B cell (primary cell): Measurements from ENCODE around the gene USP36. TPM values are rescaled to one million over a fixed set of nuclear protein-coding genes. Genes with fewer than 3 reads are reported as not detected.

ENCODE experiments used
- ATAC-seq: fragments of 200-7000 bp; cut with Tn5 transposase; one replicate; pipeline ENCODE4 v1.10.0; 2021; ENCODE audit warnings: low read depth, mild to moderate bottlenecking, moderate number of reproducible peaks, moderate library complexity
- CTCF ChIA-PET: fragments of 350-600 bp; sonication (Branson Sonifier 250); formaldehyde crosslinking; loops from one replicate; lab custom pipeline; 2021; ENCODE audit warnings: antibody characterized with exemption, inconsistent platforms; lab: Charles Lee
- POLR2A ChIA-PET: fragments of 350-600 bp; sonication (Branson Sonifier 250); formaldehyde crosslinking; loops from one replicate; lab custom pipeline; 2021; ENCODE audit warnings: antibody characterized with exemption; lab: Charles Lee
- DNase-seq: peaks from one replicate; pipeline ENCODE4 v3.0.0; 2013
- H2AFZ ChIP-seq: 2 replicates; pipeline ENCODE4 v1.6.1; 2012; ENCODE audit warnings: mild to moderate bottlenecking, low read depth, low read length; ENCODE audit not compliant: insufficient read depth, poor library complexity, severe bottlenecking
- H3K27ac ChIP-seq, 2 donors: 1 replicate in 1 of 2; 2 replicates in 1 of 2; pipeline ENCODE4 v1.5.1; 2012 to 2013; ENCODE audit warnings: low read length in 2 of 2, mild to moderate bottlenecking in 2 of 2, moderate library complexity in 1 of 2
- H3K27me3 ChIP-seq, 4 experiments: fragments of 200-600 bp in 1 of 4; sonication (generic) in 1 of 4; replicated peaks in 1 of 4; 1 replicate in 2 of 4; 2 replicates in 2 of 4; pipeline versions ENCODE4 v1.6.1 to v1.7.0; 2013 to 2016; ENCODE audit warnings: low read length in 3 of 4, mild to moderate bottlenecking in 2 of 4, mixed read lengths in 1 of 4, moderate library complexity in 1 of 4; ENCODE audit not compliant: insufficient read depth in 4 of 4, control insufficient read depth in 3 of 4; ENCODE audit errors: control extremely low read depth in 1 of 4
- H3K36me3 ChIP-seq, 2 experiments: replicated peaks in 1 of 2; 1 replicate in 1 of 2; 2 replicates in 1 of 2; pipeline versions ENCODE4 v1.6.1 to v1.7.1; 2013; ENCODE audit warnings: low read length in 1 of 2; ENCODE audit not compliant: insufficient read depth in 2 of 2, control insufficient read depth in 1 of 2; ENCODE audit errors: control extremely low read depth in 1 of 2, extremely low read depth in 1 of 2
- H3K4me1 ChIP-seq, 2 donors: fragments of 200-600 bp in 1 of 2; sonication (generic) in 1 of 2; 1 replicate in 1 of 2; 2 replicates in 1 of 2; pipeline versions ENCODE4 v1.5.1 to v1.6.1; 2013 to 2017; ENCODE audit warnings: low read length in 2 of 2; ENCODE audit not compliant: control insufficient read depth in 2 of 2, insufficient read depth in 2 of 2
- H3K4me2 ChIP-seq: replicated peaks from 2 replicates; pipeline ENCODE3; 2012; ENCODE audit warnings: mild to moderate bottlenecking, low read depth, low read length; ENCODE audit not compliant: poor library complexity, severe bottlenecking
- H3K4me3 ChIP-seq, 5 experiments: fragments of 200-600 bp in 1 of 5; sonication (generic) in 1 of 5; 1 replicate in 3 of 5; 2 replicates in 2 of 5; pipeline versions ENCODE4 v1.5.1 to v1.7.0; 2011 to 2016; ENCODE audit warnings: low read length in 4 of 5, mild to moderate bottlenecking in 4 of 5, low read depth in 2 of 5, control low read depth in 1 of 5, moderate library complexity in 1 of 5; ENCODE audit not compliant: insufficient read depth in 1 of 5; ENCODE audit errors: control extremely low read depth in 1 of 5, extremely low read depth in 1 of 5
- H3K79me2 ChIP-seq: fragments of 200-600 bp; sonication (generic); one replicate; pipeline ENCODE4 v1.6.0; 2016; ENCODE audit warnings: low read length; ENCODE audit not compliant: control insufficient read depth, insufficient read depth
- H3K9ac ChIP-seq: fragments of 200-600 bp; sonication (generic); 2 replicates; pipeline ENCODE4 v1.6.1; 2017; ENCODE audit warnings: mild to moderate bottlenecking, low read length, moderate library complexity
- H3K9me3 ChIP-seq, 3 donors: one replicate each; pipeline versions ENCODE4 v1.6.1 to v1.7.1; 2013; ENCODE audit warnings: low read length in 2 of 3; ENCODE audit not compliant: control insufficient read depth in 2 of 3, insufficient read depth in 1 of 3; ENCODE audit errors: control extremely low read depth in 1 of 3
- H4K20me1 ChIP-seq: 2 replicates; pipeline ENCODE4 v1.6.0; 2012; ENCODE audit warnings: mild to moderate bottlenecking, low read length; ENCODE audit not compliant: insufficient read depth, control insufficient read depth, poor library complexity, severe bottlenecking
- H3K27ac Mint-ChIP-seq: one replicate; pipeline ENCODE4 v1.8.0; 2021; ENCODE audit warnings: mixed read lengths
- H3K27me3 Mint-ChIP-seq: one replicate; pipeline ENCODE4 v1.8.0; 2021; ENCODE audit warnings: mixed read lengths
- H3K4me1 Mint-ChIP-seq: one replicate; pipeline ENCODE4 v1.8.0; 2021; ENCODE audit warnings: mixed read lengths
- H3K4me3 Mint-ChIP-seq: one replicate; pipeline ENCODE4 v1.8.0; 2021; ENCODE audit warnings: mixed read lengths
- H3K9me3 Mint-ChIP-seq: one replicate; pipeline ENCODE4 v1.8.0; 2022; ENCODE audit warnings: mixed read lengths; ENCODE audit not compliant: insufficient read depth
- CTCF ChIP-seq: fragments of 200-600 bp; IDR thresholded peaks from one replicate; pipeline ENCODE4 v1.8.0; 2022; ENCODE audit warnings: antibody characterized with exemption, mild to moderate bottlenecking
- EZH2 ChIP-seq: IDR thresholded peaks from 2 replicates; pipeline ENCODE4 v1.6.1; 2012; ENCODE audit warnings: borderline replicate concordance, low read depth, mild to moderate bottlenecking, moderate library complexity, low read length; ENCODE audit not compliant: insufficient read depth, poor library complexity, severe bottlenecking
- WGBS: methylation state at CpG from one replicate; pipeline ENCODE4 v1.1.5; 2013; ENCODE audit warnings: missing lambda C conversion rate; ENCODE audit not compliant: insufficient coverage; 5-methylcytosine and 5-hydroxymethylcytosine counted together
- intact Hi-C: fragments of 100-400 bp; cut with micrococcal nuclease; formaldehyde crosslinking; loops from one replicate; pipeline ENCODE4 v1.10.0; 2022
- polyA plus RNA-seq: library from polyadenylated mRNA; depleted of rRNA; stranded (reverse); fragments of >200 nt; gene quantifications from 2 replicates; pipeline ENCODE4 v1.2.3, GENCODE V29; 2012
- total RNA-seq, 2 donors: library from RNA; stranded (reverse); fragments of 120-200 nt in 1 of 2; gene quantifications; 1 replicate in 1 of 2; 2 replicates in 1 of 2; pipeline versions ENCODE4 v1.2.3 to v1.2.4, GENCODE V29; 2013 to 2022

The USP36 gene
- total and polyA plus RNA-seq, 2 donors (not counting 1 experiment from before 2014, with no cell fraction given) = 52.2 to 137 TPM

- no peak overlapping the region for H3K27ac ChIP-seq
- DNase-seq (no peak), ATAC-seq (no peak)
- no peak overlapping the region for H3K4me3 Mint-ChIP-seq
- intact Hi-C loops = no loop called here
- no peak overlapping the region for H3K9ac ChIP-seq
- no peaks in the 10 kb centered on the region for H3K27me3 Mint-ChIP-seq
- peaks cover 34% of the 10 kb centered on the region for H4K20me1 ChIP-seq
- peaks cover 26% of the 10 kb centered on the region for H3K4me1 Mint-ChIP-seq
- peaks cover 53% of the 10 kb centered on the region for H3K79me2 ChIP-seq
- ChIA-PET CTCF (no interaction called here), POLR2A (no interaction called here)
- TF ChIP-seq CTCF = no peak
- no peak for TF ChIP-seq EZH2
- no peaks in the 10 kb centered on the region for H3K27me3 ChIP-seq
- H3K9me3 Mint-ChIP-seq = no peaks in the 10 kb centered on the region
- no peak overlapping the region for H2AFZ ChIP-seq
- no peak overlapping the region for H3K4me2 ChIP-seq
- H3K27ac Mint-ChIP-seq = no peak overlapping the region
- peaks cover 19% of the 10 kb centered on the region in 2 donors for H3K4me1 ChIP-seq
- H3K4me3 ChIP-seq = no peak overlapping the region
- peaks cover 0 to 67% of the 10 kb centered on the region in 2 experiments for H3K36me3 ChIP-seq
- no peaks in the 10 kb centered on the region for H3K9me3 ChIP-seq
- 92% methylated on average over 17 of the region's 30 CpGs for WGBS
Observed at GRCh38 chr17:78802008-78802407, 38.6 kb downstream of the USP36 start.

- H3K4me1 ChIP-seq = peaks cover 7 to 9% of the 10 kb centered on the region in 2 donors
Observed at GRCh38 chr17:78800132-78800931, 40.3 kb downstream of the USP36 start.

More at GRCh38 chr17:78800132-78800931, 40.3 kb downstream of the USP36 start:
- Histone ChIP-seq H3K9ac (no peak overlapping the region), H3K27ac (no peak overlapping the region), H4K20me1 (peaks cover 34% of the 10 kb centered on the region), H2AFZ (no peak overlapping the region), H3K36me3 (peaks cover 0 to 67% of the 10 kb centered on the region in 2 experiments), H3K79me2 (peaks cover 53% of the 10 kb centered on the region), H3K9me3 (no peaks in the 10 kb centered on the region), H3K4me2 (no peak overlapping the region), H3K27me3 (no peaks in the 10 kb centered on the region), H3K4me3 (no peak overlapping the region)
- Mint-ChIP-seq H3K4me3 (no peak overlapping the region), H3K4me1 (peaks cover 12% of the 10 kb centered on the region), H3K9me3 (no peaks in the 10 kb centered on the region), H3K27ac (no peak overlapping the region), H3K27me3 (no peaks in the 10 kb centered on the region)
- intact Hi-C loops = no loop called here
- ChIA-PET POLR2A (no interaction called here), CTCF (interaction anchor here (0.6 to 3.7 kb wide), 15 partner anchors 15 to 379 kb away, joined by 3 to 16 read pairs (median 4); no protein-coding TSS in a partner anchor)
- ATAC-seq (no peak), DNase-seq (no peak)
- TF ChIP-seq CTCF (no peak), EZH2 (no peak)
- WGBS = 88% methylated on average over 16 of the region's 18 CpGs
